ENCODE measurements around the gene SRL.
A peak's percentile ranks its signal among the peaks of the same experiment; 100 is the strongest.

SRL gene

GRCh38 chr16:4277987-4278513 lies 36.2 kb upstream of the SRL start:
- TF ChIP-seq CTCF (IDR thresholded peaks at IDR 0.05; ENCODE audit: insufficient read depth, low read length) (no peak), SPI1 (IDR thresholded peaks at IDR 0.05; ENCODE audit: borderline replicate concordance, low read depth) (no peak), POLR2AphosphoS5 (IDR thresholded peaks at IDR 0.05; ENCODE audit: low read depth) (no peak), GABPA (IDR thresholded peaks at IDR 0.05; ENCODE audit: low read depth) (no peak)
- TF ChIP-seq, protein P1, sequence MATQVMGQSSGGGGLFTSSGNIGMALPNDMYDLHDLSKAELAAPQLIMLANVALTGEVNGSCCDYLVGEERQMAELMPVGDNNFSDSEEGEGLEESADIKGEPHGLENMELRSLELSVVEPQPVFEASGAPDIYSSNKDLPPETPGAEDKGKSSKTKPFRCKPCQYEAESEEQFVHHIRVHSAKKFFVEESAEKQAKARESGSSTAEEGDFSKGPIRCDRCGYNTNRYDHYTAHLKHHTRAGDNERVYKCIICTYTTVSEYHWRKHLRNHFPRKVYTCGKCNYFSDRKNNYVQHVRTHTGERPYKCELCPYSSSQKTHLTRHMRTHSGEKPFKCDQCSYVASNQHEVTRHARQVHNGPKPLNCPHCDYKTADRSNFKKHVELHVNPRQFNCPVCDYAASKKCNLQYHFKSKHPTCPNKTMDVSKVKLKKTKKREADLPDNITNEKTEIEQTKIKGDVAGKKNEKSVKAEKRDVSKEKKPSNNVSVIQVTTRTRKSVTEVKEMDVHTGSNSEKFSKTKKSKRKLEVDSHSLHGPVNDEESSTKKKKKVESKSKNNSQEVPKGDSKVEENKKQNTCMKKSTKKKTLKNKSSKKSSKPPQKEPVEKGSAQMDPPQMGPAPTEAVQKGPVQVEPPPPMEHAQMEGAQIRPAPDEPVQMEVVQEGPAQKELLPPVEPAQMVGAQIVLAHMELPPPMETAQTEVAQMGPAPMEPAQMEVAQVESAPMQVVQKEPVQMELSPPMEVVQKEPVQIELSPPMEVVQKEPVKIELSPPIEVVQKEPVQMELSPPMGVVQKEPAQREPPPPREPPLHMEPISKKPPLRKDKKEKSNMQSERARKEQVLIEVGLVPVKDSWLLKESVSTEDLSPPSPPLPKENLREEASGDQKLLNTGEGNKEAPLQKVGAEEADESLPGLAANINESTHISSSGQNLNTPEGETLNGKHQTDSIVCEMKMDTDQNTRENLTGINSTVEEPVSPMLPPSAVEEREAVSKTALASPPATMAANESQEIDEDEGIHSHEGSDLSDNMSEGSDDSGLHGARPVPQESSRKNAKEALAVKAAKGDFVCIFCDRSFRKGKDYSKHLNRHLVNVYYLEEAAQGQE (IDR thresholded peaks at IDR 0.05; ENCODE audit: insufficient replicate concordance, low read depth), result no peak
- Histone ChIP-seq H3K27me3 (ENCODE audit: insufficient read depth, poor library complexity, severe bottlenecking) (no peaks in the 10 kb centered on the region), H3K4me3 (replicated peaks; ENCODE audit: insufficient read depth, low read length) (no peak overlapping the region), H3K27ac (replicated peaks) (no peak overlapping the region)
- DNase-seq (ENCODE audit: low read depth in 1 of 2, low spot score in 1 of 2), result no peak

DNA sequence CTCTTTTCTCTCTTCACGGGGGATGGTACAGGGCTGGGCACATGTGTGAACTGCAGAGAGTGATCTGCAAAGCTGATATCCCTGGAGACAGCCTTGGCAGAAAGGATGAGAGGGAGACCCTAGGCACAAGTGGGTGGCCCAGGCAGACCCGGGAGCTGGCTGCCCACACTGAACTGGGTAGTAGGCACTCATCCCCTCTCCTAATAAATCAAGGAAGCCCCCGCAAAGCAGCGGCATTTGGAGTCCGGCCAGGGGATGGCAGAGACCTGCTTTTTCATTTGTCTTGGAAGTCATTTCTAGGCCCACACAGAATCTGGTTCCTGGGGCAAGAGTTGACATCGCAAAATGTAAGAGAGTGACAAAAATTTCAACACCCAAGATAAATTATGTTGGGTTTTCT lies 34.0 kb upstream of the SRL start:
- TF ChIP-seq CTCF (IDR thresholded peaks at IDR 0.05; ENCODE audit: insufficient read depth, low read length) (no peak), SPI1 (IDR thresholded peaks at IDR 0.05; ENCODE audit: borderline replicate concordance, low read depth) (no peak), POLR2AphosphoS5 (IDR thresholded peaks at IDR 0.05; ENCODE audit: low read depth) (no peak), GABPA (IDR thresholded peaks at IDR 0.05; ENCODE audit: low read depth) (no peak)
- TF ChIP-seq, protein P1 (IDR thresholded peaks at IDR 0.05; ENCODE audit: insufficient replicate concordance, low read depth), result no peak
- H3K4me3 ChIP-seq (replicated peaks; ENCODE audit: insufficient read depth, low read length), result no peak overlapping the region
- no peaks in the 10 kb centered on the region for H3K27me3 ChIP-seq (ENCODE audit: insufficient read depth, poor library complexity, severe bottlenecking)
- H3K27ac ChIP-seq (replicated peaks), result no peak overlapping the region
- DNase-seq (ENCODE audit: low read depth in 1 of 2, low spot score in 1 of 2), result no peak

DNA sequence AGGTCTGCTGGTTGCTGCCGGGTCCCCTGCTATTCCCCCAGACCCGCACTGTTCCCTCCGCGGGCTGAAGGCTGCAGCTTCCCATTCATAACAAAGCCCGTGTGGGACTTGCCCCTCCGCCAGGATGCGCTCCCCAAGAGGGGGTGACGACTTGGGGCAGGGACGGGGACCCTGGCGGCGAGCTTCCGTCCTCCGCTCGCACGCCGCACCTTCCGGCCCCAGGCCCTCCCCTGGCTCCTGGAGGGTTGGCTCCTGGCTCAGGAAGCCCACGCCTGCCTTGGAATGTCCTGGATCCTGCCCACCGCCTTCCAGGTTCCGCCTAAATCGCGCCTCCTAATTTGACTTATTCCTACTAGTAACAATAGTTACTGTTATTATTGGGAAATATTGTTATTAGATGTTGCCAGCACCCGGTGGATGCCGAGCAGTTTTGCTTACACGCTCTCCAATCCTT lies 32.0 kb upstream of the SRL start:
- H3K27ac ChIP-seq (replicated peaks), result peak overlapping the region; percentile 99
- no peaks in the 10 kb centered on the region for H3K27me3 ChIP-seq (ENCODE audit: insufficient read depth, poor library complexity, severe bottlenecking)
- DNase-seq (ENCODE audit: low read depth in 1 of 2, low spot score in 1 of 2), result peak; percentile 62 to 76
- peak overlapping the region; percentile 74 for H3K4me3 ChIP-seq (replicated peaks; ENCODE audit: insufficient read depth, low read length)
- TF ChIP-seq POLR2AphosphoS5 (IDR thresholded peaks at IDR 0.05; ENCODE audit: low read depth) (no peak), SPI1 (IDR thresholded peaks at IDR 0.05; ENCODE audit: borderline replicate concordance, low read depth) (no peak), GABPA (IDR thresholded peaks at IDR 0.05; ENCODE audit: low read depth) (no peak), CTCF (IDR thresholded peaks at IDR 0.05; ENCODE audit: insufficient read depth, low read length) (no peak)
- TF ChIP-seq, protein P1 (IDR thresholded peaks at IDR 0.05; ENCODE audit: insufficient replicate concordance, low read depth), result peak; percentile 1
